Stomach (tissue), 4 donors: ENCODE results near the gene ERBB4.

Experiments
- CTCF ChIP-seq, 7 experiments: fragments of 450-650 bp in 4 of 7; fragments of 200-600 bp in 3 of 7; sonication (generic) in 3 of 7; IDR thresholded peaks; one replicate each; pipeline ENCODE4 v1.5.1; 2016 to 2019; ENCODE audit warnings: antibody characterized with exemption in 7 of 7, control low read depth in 2 of 7, mild to moderate bottlenecking in 1 of 7
- POLR2AphosphoS5 ChIP-seq, 3 donors: sonication (generic); formaldehyde crosslinking; IDR thresholded peaks; one replicate each; pipeline ENCODE4 v1.6.1; 2016; ENCODE audit warnings: antibody characterized with exemption in 3 of 3

GRCh38 chr2:212537726-212538304, 787 bp downstream of the ERBB4 start:
- no peak for TF ChIP-seq CTCF (IDR thresholded peaks at IDR 0.05)
- TF ChIP-seq POLR2AphosphoS5 (IDR thresholded peaks at IDR 0.05): no peak
